OCI-LY7 (cell line): ENCODE measurements around the gene ACOT8. TPM values are rescaled to one million over a fixed set of nuclear protein-coding genes. Genes with fewer than 3 reads are reported as not detected.

Source experiments
- BruUV-seq: library from RNA; stranded (reverse); fragments of 400-500 nt; replicated peaks from 2 replicates; lab custom pipeline; 2021; lab: Mats Ljungman, UMichigan
- CTCF ChIA-PET: fragments of 300-600 bp; sonication (Branson Sonifier 250); formaldehyde crosslinking; loops from one replicate; lab custom pipeline; 2022; ENCODE audit warnings: antibody characterized with exemption; ENCODE audit not compliant: unreplicated experiment; lab: Charles Lee
- POLR2A ChIA-PET: fragments of 300-600 bp; sonication (Branson Sonifier 250); formaldehyde crosslinking; loops from one replicate; lab custom pipeline; 2022; ENCODE audit warnings: antibody characterized with exemption; lab: Charles Lee
- DNase-seq: peaks from one replicate; pipeline ENCODE4 v3.0.0-alpha.2; 2015; ENCODE audit warnings: low spot score
- H2AFZ ChIP-seq: fragments of 200-600 bp; sonication (generic), shearing (Covaris generic); 2 replicates; pipeline ENCODE4 v1.6.1; 2014; ENCODE audit warnings: mild to moderate bottlenecking, antibody characterized with exemption, low read length, moderate library complexity
- H3K27ac ChIP-seq: fragments of 200-600 bp; sonication (generic); 2 replicates; pipeline ENCODE4 v1.5.1; 2014; ENCODE audit warnings: mixed run types, low read depth, mild to moderate bottlenecking, moderate library complexity, low read length, inconsistent platforms; ENCODE audit not compliant: poor library complexity, severe bottlenecking
- H3K36me3 ChIP-seq: fragments of 200-600 bp; sonication (generic); 2 replicates; pipeline ENCODE4 v1.6.1; 2014; ENCODE audit warnings: mild to moderate bottlenecking, antibody characterized with exemption, low read length, moderate library complexity, mixed read lengths; ENCODE audit not compliant: insufficient read depth
- H3K4me1 ChIP-seq: fragments of 200-600 bp; sonication (generic); 2 replicates; pipeline ENCODE4 v1.5.1; 2014; ENCODE audit warnings: mild to moderate bottlenecking, low read length; ENCODE audit not compliant: insufficient read depth, poor library complexity, severe bottlenecking
- H3K4me2 ChIP-seq: fragments of 200-600 bp; sonication (generic); 2 replicates; pipeline ENCODE4 v1.6.1; 2014; ENCODE audit warnings: mild to moderate bottlenecking, low read length
- H3K4me3 ChIP-seq: fragments of 200-600 bp; sonication (generic); 2 replicates; pipeline ENCODE4 v1.5.1; 2014; ENCODE audit warnings: mild to moderate bottlenecking, low read depth, low read length; ENCODE audit not compliant: poor library complexity, severe bottlenecking
- H3K79me2 ChIP-seq: fragments of 200-600 bp; sonication (generic); 2 replicates; pipeline ENCODE4 v1.6.1; 2016; ENCODE audit warnings: low read depth, mild to moderate bottlenecking, low read length, moderate library complexity, mixed read lengths; ENCODE audit not compliant: insufficient read depth
- H3K9me2 ChIP-seq: fragments of 200-600 bp; sonication (generic); 2 replicates; pipeline ENCODE4 v1.6.1; 2016; ENCODE audit warnings: mild to moderate bottlenecking, low read length, mixed read lengths; ENCODE audit not compliant: insufficient read depth
- H3K9me3 ChIP-seq: fragments of 200-600 bp; sonication (generic); 2 replicates; pipeline ENCODE4 v1.6.1; 2014; ENCODE audit warnings: mild to moderate bottlenecking, mixed run types, low read length, mixed read lengths
- H4K20me1 ChIP-seq: fragments of 200-600 bp; sonication (generic); 2 replicates; pipeline ENCODE4 v1.6.1; 2014; ENCODE audit warnings: mild to moderate bottlenecking, antibody characterized with exemption, low read length, moderate library complexity, mixed read lengths; ENCODE audit not compliant: insufficient read depth
- CTCF ChIP-seq: fragments of 200-600 bp; sonication (generic); conservative IDR thresholded peaks from 2 replicates; pipeline ENCODE4 v1.5.1; 2014; ENCODE audit warnings: mild to moderate bottlenecking, antibody characterized with exemption, low read length, moderate library complexity, mixed read lengths
- EZH2phosphoT487 ChIP-seq: fragments of 200-600 bp; sonication (generic); IDR thresholded peaks from 2 replicates; pipeline ENCODE4 v1.6.1; 2018; ENCODE audit warnings: low read depth, borderline replicate concordance, mild to moderate bottlenecking, mixed run types, antibody characterized with exemption, low read length, moderate library complexity, mixed read lengths
- intact Hi-C: fragments of 100-400 bp; cut with micrococcal nuclease; formaldehyde crosslinking; loops from one replicate; pipeline ENCODE4 v1.10.0; 2022; ENCODE audit not compliant: unreplicated experiment
- total RNA-seq, 2 experiments: library from RNA; depleted of rRNA in 1 of 2; stranded (reverse); fragments of >200 nt in 1 of 2; shearing (Covaris generic) in 1 of 2; gene quantifications; 2 replicates each; pipeline ENCODE4 v1.2.3, GENCODE V29; 2014 to 2022

The ACOT8 gene
- total RNA-seq, 2 experiments from 2014 or later: 28.2 to 37.1 TPM

- POLR2A ChIA-PET: interaction anchor here (2.4 kb wide), 1 partner anchor 11 kb away, joined by 11 read pairs; no protein-coding TSS in a partner anchor
- CTCF ChIA-PET: no interaction called here
- Histone ChIP-seq H3K36me3 (peaks cover 26% of the 10 kb centered on the region; the same call in 1 of the 2 replicates), H3K79me2 (no peaks in the 10 kb centered on the region), H3K4me2 (no peak overlapping the region), H2AFZ (no peak overlapping the region), H3K4me1 (peaks cover 20% of the 10 kb centered on the region), H3K4me3 (no peak overlapping the region), H3K9me3 (no peaks in the 10 kb centered on the region), H3K9me2 (no peaks in the 10 kb centered on the region), H4K20me1 (no peaks in the 10 kb centered on the region), H3K27ac (no peak overlapping the region)
- intact Hi-C loops: no loop called here
- DNase-seq: no peak
- no TSS peak for BruUV-seq
- TF ChIP-seq EZH2phosphoT487 (no peak), CTCF (no peak)
Measured at GRCh38 chr20:45840700-45841198, 16.4 kb downstream of the ACOT8 start.

- no peak for TF ChIP-seq EZH2phosphoT487
- no peak for TF ChIP-seq CTCF
- Histone ChIP-seq H3K9me3 (no peaks in the 10 kb centered on the region), H4K20me1 (no peaks in the 10 kb centered on the region), H3K27ac (no peak overlapping the region), H3K4me2 (no peak overlapping the region), H3K4me3 (no peak overlapping the region), H2AFZ (no peak overlapping the region), H3K79me2 (no peaks in the 10 kb centered on the region), H3K36me3 (no peaks in the 10 kb centered on the region), H3K4me1 (peaks cover 13% of the 10 kb centered on the region), H3K9me2 (no peaks in the 10 kb centered on the region)
- ChIA-PET POLR2A (interaction anchor here (0.6 kb wide), 1 partner anchor 1732 kb away, joined by 3 read pairs; no protein-coding TSS in a partner anchor), CTCF (no interaction called here)
- no peak for DNase-seq
- intact Hi-C loops: no loop called here
- no TSS peak for BruUV-seq
Measured at GRCh38 chr20:45836841-45837240, 20.4 kb downstream of the ACOT8 start.

GRCh38 chr20:45835825-45836224 is 21.4 kb downstream of the ACOT8 start:
- Histone ChIP-seq H3K4me3 (no peak overlapping the region), H3K9me3 (no peaks in the 10 kb centered on the region), H3K27ac (no peak overlapping the region), H3K79me2 (no peaks in the 10 kb centered on the region), H2AFZ (no peak overlapping the region), H3K36me3 (no peaks in the 10 kb centered on the region), H4K20me1 (no peaks in the 10 kb centered on the region), H3K9me2 (no peaks in the 10 kb centered on the region), H3K4me2 (no peak overlapping the region), H3K4me1 (peaks cover 7% of the 10 kb centered on the region)
- BruUV-seq: no TSS peak
- intact Hi-C loops: no loop called here
- ChIA-PET CTCF (no interaction called here), POLR2A (interaction anchor here (0.6 kb wide), 1 partner anchor 106 kb away, joined by 3 read pairs; no protein-coding TSS in a partner anchor)
- TF ChIP-seq CTCF (no peak), EZH2phosphoT487 (no peak)
- DNase-seq: no peak
